Psoas muscle (tissue), 8 donors: ENCODE data around the gene ELFN2. TPM values are rescaled to one million over a fixed set of nuclear protein-coding genes. Genes with fewer than 3 reads are reported as not detected.

Experiments
- ATAC-seq, 4 donors: fragments of 200-7000 bp; cut with Tn5 transposase; one replicate each; pipeline ENCODE4 v1.9.1; 2020; ENCODE audit warnings: moderate library complexity in 3 of 4, mild to moderate bottlenecking in 2 of 4
- DNase-seq, 2 donors: peaks; one replicate each; pipeline ENCODE4 v3.0.0-alpha.2; 2020
- H3K27ac ChIP-seq: fragments of 200-600 bp; one replicate; pipeline ENCODE4 v1.8.0; 2022
- H3K27me3 ChIP-seq, 3 donors: fragments of 200-600 bp in 1 of 3; one replicate each; pipeline versions ENCODE4 v1.6.1 to v1.8.0; 2013 to 2022; ENCODE audit warnings: low read length in 2 of 3, mild to moderate bottlenecking in 2 of 3, moderate library complexity in 1 of 3; ENCODE audit not compliant: insufficient read depth in 3 of 3
- H3K36me3 ChIP-seq, 2 donors: fragments of 200-600 bp in 1 of 2; one replicate each; pipeline versions ENCODE4 v1.6.1 to v1.8.0; 2013 to 2022; ENCODE audit warnings: low read depth in 1 of 2, mild to moderate bottlenecking in 1 of 2, moderate library complexity in 1 of 2; ENCODE audit not compliant: insufficient read depth in 1 of 2
- H3K4me1 ChIP-seq: fragments of 200-600 bp; one replicate; pipeline ENCODE4 v1.8.0; 2022
- H3K4me3 ChIP-seq: fragments of 200-600 bp; one replicate; pipeline ENCODE4 v1.8.0; 2022; ENCODE audit warnings: mild to moderate bottlenecking
- H3K9me3 ChIP-seq: fragments of 200-600 bp; one replicate; pipeline ENCODE4 v1.8.0; 2022
- CTCF ChIP-seq: fragments of 200-600 bp; IDR thresholded peaks from one replicate; pipeline ENCODE4 v1.8.0; 2022; ENCODE audit warnings: antibody characterized with exemption
- WGBS, 3 donors: extraction: QIAGEN DNeasy Blood & Tissue Kit; methylation state at CpG; one replicate each; pipeline versions ENCODE4 v1.1.6 to v1.1.7; 2013; 5-methylcytosine and 5-hydroxymethylcytosine counted together
- intact Hi-C, 2 donors: fragments of 100-400 bp; cut with DNase I; formaldehyde crosslinking; loops; one replicate each; pipeline versions ENCODE4 v1.11.0 to v1.14.2; 2022
- polyA plus RNA-seq, 3 donors: library from polyadenylated mRNA; stranded (reverse); fragments of 200-250 nt; gene quantifications; one replicate each; pipeline ENCODE4 v1.2.3, GENCODE V29; 2013
- total RNA-seq, 4 donors: library from RNA; stranded (reverse); fragmentation: NEBNext Ultra II Directional in 2 of 4; extraction: Animal tissue kit (Norgen Biotek cat#: 25700) in 2 of 4; gene quantifications; one replicate each; pipeline versions ENCODE4 v1.2.1 to v1.2.4, GENCODE V29; 2021 to 2023
- donor health status: healthy with polysubstance abuse.
- donor health status: DM: no; HTN: no; CAD: no; lungs with moderate emphysema.
- donor health status: Bipolar disorder and iron deficiency.
- donor health status: healthy.
- donor health status: DM: yes; HTN: yes; CAD: no.
- donor health status: DM: no; HTN: no; CAD: no.
- donor health status: DM: no; HTN: no; CAD: no.
- donor health status: DM: yes; HTN: yes; CAD: no.

The ELFN2 gene
- total and polyA plus RNA-seq, 7 donors = 0.01 to 0.05 (median 0.01) TPM; not detected in 4

GRCh38 chr22:37462436-37462835, 35.2 kb upstream of the ELFN2 start:
- no peak for TF ChIP-seq CTCF
- intact Hi-C loops = no loop called here
- no peak for DNase-seq
- no peak overlapping the region for H3K27ac ChIP-seq
- ATAC-seq = no peak
- peaks cover 0 to 28% (median 4%) of the 10 kb centered on the region in 3 donors for H3K27me3 ChIP-seq
- WGBS, 3 donors = 67 to 78% (median 73%) methylated on average over 5 of the region's 5 CpGs
- H3K4me3 ChIP-seq = no peak overlapping the region
- H3K4me1 ChIP-seq = no peaks in the 10 kb centered on the region
- no peaks in the 10 kb centered on the region for H3K9me3 ChIP-seq
- no peaks in the 10 kb centered on the region for H3K36me3 ChIP-seq

GRCh38 chr22:37461961-37462360, 34.7 kb upstream of the ELFN2 start:
- Histone ChIP-seq H3K9me3 (no peaks in the 10 kb centered on the region), H3K4me1 (no peaks in the 10 kb centered on the region), H3K27ac (no peak overlapping the region), H3K4me3 (no peak overlapping the region), H3K36me3 (no peaks in the 10 kb centered on the region), H3K27me3 (peaks cover 0 to 28% (median 4%) of the 10 kb centered on the region in 3 donors)
- 35 to 48% (median 35%) methylated on average over 6 of the region's 6 CpGs for WGBS, 3 donors
- ATAC-seq (no peak), DNase-seq (no peak)
- no peak for TF ChIP-seq CTCF
- intact Hi-C loops = no loop called here

- peaks cover 0 to 34% (median 4%) of the 10 kb centered on the region in 3 donors for H3K27me3 ChIP-seq
- H3K9me3 ChIP-seq = no peaks in the 10 kb centered on the region
- intact Hi-C loops = no loop called here
- no peak overlapping the region for H3K27ac ChIP-seq
- no peaks in the 10 kb centered on the region for H3K36me3 ChIP-seq
- WGBS, 3 donors = 74 to 79% (median 76%) methylated on average over 3 of the region's 3 CpGs
- ATAC-seq = no peak
- no peak for TF ChIP-seq CTCF
- H3K4me1 ChIP-seq = no peaks in the 10 kb centered on the region
- H3K4me3 ChIP-seq = no peak overlapping the region
- DNase-seq = no peak
Observed at GRCh38 chr22:37460684-37461083, 33.4 kb upstream of the ELFN2 start.

- no peak overlapping the region for H3K4me3 ChIP-seq
- H3K36me3 ChIP-seq = no peaks in the 10 kb centered on the region
- no peak overlapping the region for H3K27ac ChIP-seq
- H3K9me3 ChIP-seq = no peaks in the 10 kb centered on the region
- WGBS, 3 donors = 57 to 66% (median 62%) methylated on average over 9 of the region's 9 CpGs
- peaks cover 0 to 46% (median 7%) of the 10 kb centered on the region in 3 donors for H3K27me3 ChIP-seq
- H3K4me1 ChIP-seq = no peaks in the 10 kb centered on the region
- DNase-seq (no peak), ATAC-seq (no peak)
- intact Hi-C loops = loop anchor here in 1 of 2 donors (5.0 kb wide), 1 partner anchor 142 kb away; no protein-coding TSS in a partner anchor
- TF ChIP-seq CTCF = no peak
Observed at GRCh38 chr22:37459206-37459605, 31.9 kb upstream of the ELFN2 start.
